CD4-positive, alpha-beta T cell treated with Interleukin-4 for 1 hour (primary cell): ENCODE results near the gene FUT7.
A peak's percentile ranks its signal among the peaks of the same experiment; 100 is the strongest.

Experiments
- DNase-seq, 2 donors: peaks; one replicate each; pipeline ENCODE4 v3.0.0-alpha.2; 2020 to 2022

The FUT7 gene

GRCh38 chr9:137031904-137032640, at the start of gene FUT7:
FUT7 (minus strand) TSS chr9:137032088; CDS start chr9:137031991, 97 bp downstream.
- DNase-seq, result peak; percentile 51 to 57

- DNase-seq, result no peak
Observed at GRCh38 chr9:137080260-137081122, 48.6 kb upstream of the FUT7 start.

DNA sequence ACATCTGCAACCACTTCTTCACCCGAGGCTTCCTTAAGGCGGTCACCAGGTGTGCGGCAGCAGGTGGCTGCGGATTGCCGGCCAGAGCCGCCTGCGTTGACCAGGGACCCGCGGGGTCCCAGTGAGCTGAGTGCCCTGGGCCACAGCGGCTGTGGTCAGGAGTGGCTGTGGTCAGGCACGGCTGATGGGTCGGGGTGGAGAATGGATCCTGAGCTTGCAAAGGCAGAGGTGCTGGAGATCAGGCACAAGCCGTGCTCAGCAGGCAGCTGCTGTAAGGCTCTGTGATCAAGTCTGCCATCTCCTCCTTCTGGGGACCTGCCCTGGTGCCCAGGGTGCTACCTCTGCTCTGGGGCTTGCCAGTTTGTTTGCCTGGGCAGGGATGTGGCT, 47.5 kb upstream of the FUT7 start:
- no peak for DNase-seq

- no peak for DNase-seq
Observed at GRCh38 chr9:137078701-137079400, 47.0 kb upstream of the FUT7 start.

- DNase-seq, result peak; percentile 45 to 53
Observed at GRCh38 chr9:137077758-137078693, 46.1 kb upstream of the FUT7 start.

DNA sequence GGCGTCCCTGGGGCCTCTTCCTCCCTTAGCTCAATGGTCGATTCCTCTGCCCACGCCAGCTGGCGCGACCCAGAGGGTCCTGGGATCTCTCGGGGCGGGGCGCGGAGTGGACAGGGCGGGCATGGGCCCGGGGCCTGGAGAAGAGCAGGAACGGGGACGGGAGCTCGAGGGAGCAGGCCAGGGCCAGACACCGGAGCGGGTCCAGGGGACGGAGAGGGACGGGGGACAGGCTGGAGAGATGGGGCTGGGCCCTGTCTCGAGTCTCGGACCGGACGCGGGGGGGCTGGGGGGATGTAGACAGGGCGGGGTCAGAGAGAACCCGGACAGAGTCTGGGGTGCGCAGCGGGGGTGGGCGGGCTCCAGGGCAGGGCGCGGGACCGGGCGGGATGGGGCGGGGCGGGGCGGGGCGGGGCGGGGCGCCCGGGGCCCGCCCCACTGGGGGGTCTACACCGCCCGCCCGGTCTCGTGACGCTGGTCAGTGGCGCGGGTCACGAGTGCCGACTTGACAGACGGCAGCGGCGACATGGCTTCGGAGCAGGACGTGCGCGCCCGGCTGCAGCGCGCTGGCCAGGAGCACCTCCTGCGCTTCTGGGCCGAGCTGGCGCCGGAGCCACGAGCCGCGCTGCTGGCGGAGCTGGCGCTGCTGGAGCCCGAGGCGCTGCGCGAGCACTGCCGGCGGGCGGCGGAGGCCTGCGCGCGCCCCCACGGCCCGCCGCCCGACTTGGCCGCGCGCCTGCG, 45.3 kb upstream of the FUT7 start, which contains the start of gene UAP1L1:
Gene UAP1L1, plus strand, starts transcription at position 508 of the 738 bp plus-strand sequence. Its CDS starts 16 bp downstream, at position 524.
- DNase-seq, result peak; percentile 66 to 69

- no peak for DNase-seq
Observed at GRCh38 chr9:137076636-137077009, 44.7 kb upstream of the FUT7 start.

DNA sequence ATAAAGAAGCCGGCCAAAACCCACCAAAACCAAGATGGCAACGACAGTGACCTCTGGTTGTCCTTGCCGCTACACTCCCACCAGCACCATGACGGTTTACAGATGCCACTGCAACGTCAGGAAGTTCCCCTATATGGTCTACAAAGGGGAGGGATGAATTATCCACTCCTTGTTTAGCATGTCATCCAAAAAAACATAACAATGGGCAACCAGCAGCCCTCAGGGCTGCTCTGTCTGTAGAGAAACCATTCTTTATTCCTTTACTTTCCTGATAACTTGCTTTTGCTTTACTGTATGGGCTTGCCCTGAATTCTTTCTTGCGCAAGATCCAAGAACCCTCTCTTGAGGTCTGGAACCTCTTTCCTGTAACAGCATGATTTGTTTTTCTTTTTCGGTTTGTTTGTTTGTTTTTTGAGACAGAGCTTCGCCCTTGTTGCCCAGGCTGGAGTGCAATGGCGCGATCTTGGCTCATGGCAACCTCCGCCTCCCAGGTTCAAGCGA, 43.4 kb upstream of the FUT7 start:
- no peak for DNase-seq

- no peak for DNase-seq
Observed at GRCh38 chr9:137074657-137075274, 42.9 kb upstream of the FUT7 start.

DNA sequence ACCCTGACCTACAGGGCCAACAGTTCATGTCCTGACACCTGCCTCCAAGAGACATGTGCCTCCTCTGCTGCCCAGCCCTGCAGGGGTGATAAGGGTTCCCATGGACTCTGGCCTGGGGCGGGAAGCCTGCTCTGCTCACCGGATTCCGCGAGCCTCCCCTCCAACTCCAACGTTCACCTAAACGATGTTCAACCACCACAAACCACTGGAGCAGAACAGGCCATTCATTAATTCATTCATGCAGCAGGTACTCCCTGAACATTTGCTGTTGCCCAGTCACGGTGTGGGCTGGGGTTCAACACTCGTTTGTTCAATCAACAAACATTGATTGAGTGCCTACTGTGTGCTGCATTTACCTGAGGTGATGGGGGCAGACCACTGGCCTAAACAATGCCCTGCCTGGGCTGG, 42.1 kb upstream of the FUT7 start:
- DNase-seq, result no peak

GRCh38 chr9:137071282-137071681, 39.4 kb upstream of the FUT7 start:
- no peak for DNase-seq

- DNase-seq, result no peak
Observed at GRCh38 chr9:137070906-137071275, 39.0 kb upstream of the FUT7 start.

- DNase-seq, result peak; percentile 87 to 88
Observed at GRCh38 chr9:137070201-137070905, 38.5 kb upstream of the FUT7 start, which contains the start of gene SAPCD2. SAPCD2 (minus strand) TSS chr9:137070557; CDS start chr9:137070460, 97 bp downstream.

DNA sequence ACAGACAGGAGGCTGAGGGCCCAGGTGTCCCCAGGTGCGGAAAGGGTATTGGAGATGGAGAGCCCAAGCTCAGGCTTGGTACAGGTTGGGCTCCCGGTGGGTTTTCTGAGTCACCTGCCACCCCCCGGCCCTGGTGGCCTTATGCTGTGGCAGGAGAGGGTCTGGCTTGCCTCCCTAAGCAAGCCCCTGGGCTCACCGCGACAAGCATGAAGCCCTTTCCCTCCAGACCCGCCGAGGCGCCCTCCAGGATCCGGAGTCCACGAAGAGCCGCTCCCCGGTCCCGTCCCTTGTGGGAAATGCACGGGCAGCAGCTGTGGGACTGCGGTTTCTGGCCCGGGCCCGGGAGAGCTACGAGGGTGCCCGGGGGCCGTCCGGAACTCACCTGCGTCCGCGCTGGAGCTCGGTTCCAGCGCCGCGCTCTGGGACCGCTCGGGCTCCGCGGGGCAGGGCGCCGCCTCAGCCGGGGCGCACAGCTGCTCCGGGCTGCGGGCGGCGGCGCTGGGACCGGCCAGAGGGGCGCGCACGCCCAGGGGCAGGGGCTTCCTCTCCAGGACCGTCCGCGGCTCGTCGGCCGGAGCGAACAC, 37.7 kb upstream of the FUT7 start:
- no peak for DNase-seq

GRCh38 chr9:137068539-137069507, 36.9 kb upstream of the FUT7 start:
- DNase-seq, result no peak

- DNase-seq, result peak; percentile 92
Observed at GRCh38 chr9:137067860-137068538, 36.1 kb upstream of the FUT7 start.

- DNase-seq, result no peak
Observed at GRCh38 chr9:137066096-137066861, 34.4 kb upstream of the FUT7 start.
